ENCODE data around the gene PARP9. TPM values are rescaled to one million over a fixed set of nuclear protein-coding genes. Genes with fewer than 3 reads are reported as not detected.

PARP9 gene
- total RNA-seq, 1 donor from 2014 or later = 12.6 TPM

GRCh38 chr3:122555275-122556071 lies 8.6 kb downstream of the PARP9 start:
- no peak for DNase-seq
- H3K36me3 ChIP-seq = peaks cover 88% of the 10 kb centered on the region
- H3K4me3 ChIP-seq = no peak overlapping the region
- no peaks in the 10 kb centered on the region for H3K9me3 ChIP-seq (replicated peaks)
- H3K4me1 ChIP-seq = peaks cover 4% of the 10 kb centered on the region
- H3K27me3 ChIP-seq (ENCODE audit: low read depth) = no peaks in the 10 kb centered on the region
- no peak for TF ChIP-seq CTCF (IDR thresholded peaks at IDR 0.05; ENCODE audit: borderline replicate concordance)
- intact Hi-C loops (cut with micrococcal nuclease) = no loop called here
- H3K27ac ChIP-seq (replicated peaks) = no peak overlapping the region

DNA sequence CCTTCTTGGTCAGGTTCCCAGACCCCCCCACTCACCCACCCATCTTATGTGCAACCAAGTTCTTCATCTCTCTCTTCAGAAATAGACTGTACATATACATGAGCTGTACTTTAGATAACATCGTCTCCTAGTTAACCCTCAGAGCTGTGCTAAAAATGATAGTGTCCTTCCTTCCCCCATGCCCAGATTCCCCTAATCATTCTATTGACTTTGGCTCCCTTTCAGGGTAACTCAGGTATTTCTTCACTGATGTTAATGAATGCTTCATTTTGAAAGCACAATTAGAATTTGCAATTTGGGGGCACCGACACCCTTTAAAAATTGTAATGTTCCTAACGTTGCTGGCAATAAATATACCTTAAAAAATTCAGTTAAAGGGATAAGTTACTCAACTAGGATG lies 10.9 kb downstream of the PARP9 start:
- Histone ChIP-seq H3K4me3 (no peak overlapping the region), H3K27me3 (ENCODE audit: low read depth) (no peaks in the 10 kb centered on the region), H3K4me1 (no peaks in the 10 kb centered on the region), H3K36me3 (peaks cover 94% of the 10 kb centered on the region), H3K9me3 (replicated peaks) (no peaks in the 10 kb centered on the region), H3K27ac (replicated peaks) (no peak overlapping the region)
- intact Hi-C loops (cut with micrococcal nuclease) = no loop called here
- no peak for TF ChIP-seq CTCF (IDR thresholded peaks at IDR 0.05; ENCODE audit: borderline replicate concordance)
- DNase-seq = no peak

GRCh38 chr3:122548619-122549018 lies 15.5 kb downstream of the PARP9 start:
- H3K4me3 ChIP-seq = no peak overlapping the region
- H3K36me3 ChIP-seq = peaks cover 92% of the 10 kb centered on the region
- intact Hi-C loops (cut with micrococcal nuclease) = no loop called here
- no peak for TF ChIP-seq CTCF (IDR thresholded peaks at IDR 0.05; ENCODE audit: borderline replicate concordance)
- DNase-seq = no peak
- H3K27me3 ChIP-seq (ENCODE audit: low read depth) = no peaks in the 10 kb centered on the region
- no peaks in the 10 kb centered on the region for H3K4me1 ChIP-seq
- no peaks in the 10 kb centered on the region for H3K9me3 ChIP-seq (replicated peaks)
- no peak overlapping the region for H3K27ac ChIP-seq (replicated peaks)

DNA sequence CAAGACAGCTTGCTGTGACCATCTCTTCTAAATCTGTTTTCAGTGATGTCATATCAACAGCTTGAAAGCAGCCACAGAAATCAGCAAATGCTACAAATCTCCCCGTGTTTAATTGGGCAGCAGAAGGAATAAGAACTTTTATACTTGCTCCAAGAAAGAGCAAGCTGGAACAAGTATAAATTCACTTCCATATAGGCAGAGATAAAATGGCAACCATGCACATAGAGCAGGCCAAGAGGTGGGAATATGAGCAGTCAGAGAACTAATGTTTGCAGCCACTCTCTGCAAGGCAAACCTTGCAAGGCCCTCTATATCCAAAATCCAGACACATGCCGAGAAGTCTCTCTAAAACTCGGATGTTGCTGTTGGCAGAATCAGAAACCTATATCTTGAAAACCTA lies 16.0 kb downstream of the PARP9 start:
- H3K4me3 ChIP-seq = no peak overlapping the region
- DNase-seq = no peak
- intact Hi-C loops (cut with micrococcal nuclease) = no loop called here
- H3K9me3 ChIP-seq (replicated peaks) = no peaks in the 10 kb centered on the region
- no peaks in the 10 kb centered on the region for H3K4me1 ChIP-seq
- no peak overlapping the region for H3K27ac ChIP-seq (replicated peaks)
- no peak for TF ChIP-seq CTCF (IDR thresholded peaks at IDR 0.05; ENCODE audit: borderline replicate concordance)
- no peaks in the 10 kb centered on the region for H3K27me3 ChIP-seq (ENCODE audit: low read depth)
- H3K36me3 ChIP-seq = peaks cover 93% of the 10 kb centered on the region

- Histone ChIP-seq H3K27me3 (ENCODE audit: low read depth) (no peaks in the 10 kb centered on the region), H3K36me3 (peaks cover 93% of the 10 kb centered on the region), H3K9me3 (replicated peaks) (no peaks in the 10 kb centered on the region), H3K27ac (replicated peaks) (no peak overlapping the region), H3K4me3 (no peak overlapping the region), H3K4me1 (no peaks in the 10 kb centered on the region)
- no peak for DNase-seq
- intact Hi-C loops (cut with micrococcal nuclease) = no loop called here
- TF ChIP-seq CTCF (IDR thresholded peaks at IDR 0.05; ENCODE audit: borderline replicate concordance) = no peak
Observed at GRCh38 chr3:122546151-122546550, 17.9 kb downstream of the PARP9 start.

All from left ventricle myocardium inferior (tissue), 1 donor.